Measurements from ENCODE around the gene IQCN. TPM values are rescaled to one million over a fixed set of nuclear protein-coding genes. Genes with fewer than 3 reads are reported as not detected.

The IQCN gene
- 1 to 10 TPM in 3 of 4 donors, under 1 TPM in 1; 0.97 to 5.9 (median 3.1) TPM for total RNA-seq

DNA sequence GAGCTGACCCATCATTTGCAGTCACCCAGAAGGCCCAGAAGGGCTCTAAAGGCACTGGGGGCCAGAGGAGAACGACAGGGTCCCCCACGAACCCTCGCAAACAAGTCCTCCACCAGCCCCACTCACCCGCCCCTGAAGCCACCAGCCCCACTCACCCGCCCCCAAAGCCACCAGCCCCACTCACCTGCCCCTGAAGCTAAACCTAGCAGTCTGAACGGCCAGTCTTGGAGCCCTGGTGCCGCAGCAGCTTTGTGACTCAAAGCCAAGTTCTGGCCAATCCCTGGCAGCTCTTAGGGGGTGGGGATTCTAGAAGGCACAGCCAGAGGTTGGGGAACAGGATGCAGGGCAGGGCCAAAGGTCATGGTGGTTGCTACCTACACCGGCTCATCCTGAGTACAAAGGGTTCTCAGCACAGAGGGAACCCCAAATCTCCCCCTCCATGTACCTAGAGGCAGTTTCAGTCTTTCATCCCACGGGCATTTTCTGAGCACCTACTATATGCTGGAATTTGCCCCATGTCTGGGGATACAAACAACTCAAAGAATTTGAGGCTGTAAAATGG lies at the start of gene IQCN:
Gene IQCN, minus strand, starts transcription at position 234 of the 562 bp plus-strand sequence. CDS start 4,974 bp downstream, outside the sequence.
- WGBS, 2 donors: 65 to 76% methylated on average over 5 to 7 of the region's 9 CpGs
- intact Hi-C loops (cut with DNase I; ENCODE audit: low total_unique reads): no loop called here
- no peak within 1 kb of the TSS for H3K4me3 ChIP-seq (ENCODE audit: low read depth, poor library complexity, severe bottlenecking)
- no peak for TF ChIP-seq POLR2A (IDR thresholded peaks at IDR 0.05)
- no peak for TF ChIP-seq CTCF (IDR thresholded peaks at IDR 0.05)
- DNase-seq (ENCODE audit: low spot score in 2 of 2): no peak

- intact Hi-C loops (cut with DNase I; ENCODE audit: low total_unique reads): loop anchor here (2.0 kb wide), 1 partner anchor 42 kb away; the partner anchor contains the start of gene JUND
- peak within 1 kb of the TSS; percentile 49 for H3K4me3 ChIP-seq (ENCODE audit: low read depth, poor library complexity, severe bottlenecking)
- TF ChIP-seq POLR2A (IDR thresholded peaks at IDR 0.05): no peak
- no peak for TF ChIP-seq CTCF (IDR thresholded peaks at IDR 0.05)
- DNase-seq (ENCODE audit: low spot score in 2 of 2): peak; percentile 97 to 100
- WGBS, 2 donors: 0% methylated on average over 50 to 55 of the region's 75 CpGs
Measured at GRCh38 chr19:18322759-18323460, 48.7 kb upstream of the IQCN start, which contains the start of gene LSM4. Gene LSM4, minus strand, starts transcription at chr19:18323076. Its CDS starts 56 bp downstream, at chr19:18323020.

DNA sequence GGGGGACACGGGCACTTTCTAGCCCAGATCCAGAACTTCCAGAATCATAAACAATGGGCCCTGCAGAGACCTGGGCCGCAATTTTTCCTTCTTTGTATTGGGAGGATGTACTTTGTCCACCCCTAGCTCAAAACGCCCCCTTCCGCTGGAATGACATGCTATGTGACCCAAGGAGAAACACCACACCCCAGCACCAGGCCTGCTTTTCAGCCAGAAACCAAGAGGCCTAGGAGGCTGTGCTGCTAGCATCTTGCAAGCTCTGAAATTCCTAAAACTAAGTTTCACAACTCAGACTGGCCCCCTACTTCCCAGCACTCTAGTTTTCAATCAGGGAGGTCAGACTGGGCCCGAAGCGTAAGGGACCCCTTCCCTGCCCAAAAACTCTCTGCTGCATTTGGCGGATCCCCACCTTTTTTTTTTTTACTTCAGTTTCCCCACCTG lies 48.1 kb upstream of the IQCN start:
- H3K4me3 ChIP-seq (ENCODE audit: low read depth, poor library complexity, severe bottlenecking): peak overlapping the region; percentile 49
- no peak for DNase-seq (ENCODE audit: low spot score in 2 of 2)
- TF ChIP-seq CTCF (IDR thresholded peaks at IDR 0.05) (no peak), POLR2A (IDR thresholded peaks at IDR 0.05) (no peak)
- intact Hi-C loops (cut with DNase I; ENCODE audit: low total_unique reads): loop anchor here (2.0 kb wide), 1 partner anchor 42 kb away; the partner anchor contains the start of gene JUND
- whole genome bisulfite sequencing, 2 donors: 2 to 3% methylated on average over 7 of the region's 7 CpGs

DNA sequence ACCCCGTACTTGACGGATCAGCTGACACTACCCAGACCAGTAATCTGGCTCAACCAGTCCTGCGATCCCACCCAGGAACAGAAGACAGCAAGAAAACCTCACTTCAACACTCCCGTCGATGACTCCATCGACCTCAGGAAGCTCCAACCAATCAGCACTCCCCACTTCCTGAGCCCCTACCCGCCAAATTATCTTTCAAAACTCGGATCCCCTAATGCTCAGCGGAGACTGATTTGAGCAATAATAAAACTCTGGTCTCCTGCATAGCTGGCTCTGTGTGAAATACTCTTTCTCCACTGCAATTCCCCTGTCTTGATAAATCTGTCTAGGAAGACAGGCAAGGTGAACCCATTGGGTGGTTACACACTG lies 47.5 kb upstream of the IQCN start:
- 24 to 26% methylated on average over 9 of the region's 9 CpGs for WGBS, 2 donors
- TF ChIP-seq POLR2A (IDR thresholded peaks at IDR 0.05) (no peak), CTCF (IDR thresholded peaks at IDR 0.05) (no peak)
- no peak for DNase-seq (ENCODE audit: low spot score in 2 of 2)
- intact Hi-C loops (cut with DNase I; ENCODE audit: low total_unique reads): loop anchor here (2.0 kb wide), 1 partner anchor 41 kb away; the partner anchor contains the start of gene JUND
- no peak overlapping the region for H3K4me3 ChIP-seq (ENCODE audit: low read depth, poor library complexity, severe bottlenecking)

DNA sequence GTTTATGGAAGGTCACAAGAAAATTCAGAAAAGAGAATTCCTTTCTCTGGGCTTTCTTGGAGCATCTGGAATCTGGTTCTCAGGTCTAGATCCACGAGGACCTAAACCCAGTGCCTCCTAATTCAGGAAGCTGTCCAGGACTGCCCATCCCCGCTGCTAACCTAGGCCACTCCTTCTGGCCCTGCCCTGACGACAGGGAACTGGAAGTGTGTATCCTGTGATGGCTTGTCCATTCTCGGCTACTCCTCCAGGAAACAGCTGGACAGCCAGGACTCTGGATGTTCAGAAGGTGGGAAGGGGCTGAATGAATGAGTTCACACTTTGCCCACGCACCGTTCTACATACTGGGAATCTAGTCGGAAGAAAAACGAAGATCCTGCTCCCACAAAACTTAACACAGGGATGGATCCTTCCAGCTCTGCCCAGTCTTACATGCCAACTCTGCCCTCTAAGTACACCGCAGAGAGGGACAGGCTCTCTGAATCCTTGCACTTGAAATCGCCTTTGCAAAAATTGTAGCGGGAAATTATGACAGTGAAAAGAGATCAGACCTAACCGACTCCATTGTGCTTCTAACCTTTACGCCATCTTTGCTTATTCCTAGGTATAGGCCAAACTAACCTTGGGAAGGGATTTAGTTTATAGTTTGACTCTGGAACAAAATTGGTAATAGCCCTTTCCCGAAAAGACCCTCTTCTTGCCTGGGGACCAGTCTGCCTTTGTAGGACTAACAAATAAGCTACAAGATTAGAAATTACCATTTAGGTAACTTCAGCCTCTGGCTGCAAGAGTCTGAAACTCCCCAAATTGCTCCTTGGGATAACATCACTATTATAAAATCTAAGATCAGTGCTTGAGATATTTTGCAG lies 46.8 kb upstream of the IQCN start:
- no peak overlapping the region for H3K4me3 ChIP-seq (ENCODE audit: low read depth, poor library complexity, severe bottlenecking)
- WGBS, 2 donors: 72 to 76% methylated on average over 14 of the region's 14 CpGs
- TF ChIP-seq CTCF (IDR thresholded peaks at IDR 0.05) (no peak), POLR2A (IDR thresholded peaks at IDR 0.05) (no peak)
- intact Hi-C loops (cut with DNase I; ENCODE audit: low total_unique reads): no loop called here
- DNase-seq (ENCODE audit: low spot score in 2 of 2): no peak

Measured in lower leg skin (tissue), 4 donors.